ENCODE measurements around the gene PSEN2.

DNA sequence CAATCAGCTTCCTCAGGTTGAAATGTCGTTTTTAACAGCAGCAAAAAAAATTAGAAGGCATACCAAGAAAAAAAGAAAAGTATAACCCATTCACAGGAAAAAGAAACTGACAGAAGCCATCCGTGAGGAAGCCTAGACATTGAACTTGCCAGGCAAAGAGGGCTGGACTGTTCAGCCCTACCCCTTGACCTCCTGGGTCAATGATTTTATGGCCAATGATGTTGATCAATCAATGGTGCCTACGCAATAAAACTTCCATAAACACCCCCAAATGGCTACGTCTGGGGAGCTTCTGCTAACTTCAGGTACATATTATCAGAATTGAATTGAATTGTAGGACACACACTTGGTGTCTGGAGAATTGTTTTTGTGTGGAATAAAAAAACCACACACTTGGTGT is 4.8 kb upstream of the PSEN2 start:
- TF ChIP-seq, protein P1, sequence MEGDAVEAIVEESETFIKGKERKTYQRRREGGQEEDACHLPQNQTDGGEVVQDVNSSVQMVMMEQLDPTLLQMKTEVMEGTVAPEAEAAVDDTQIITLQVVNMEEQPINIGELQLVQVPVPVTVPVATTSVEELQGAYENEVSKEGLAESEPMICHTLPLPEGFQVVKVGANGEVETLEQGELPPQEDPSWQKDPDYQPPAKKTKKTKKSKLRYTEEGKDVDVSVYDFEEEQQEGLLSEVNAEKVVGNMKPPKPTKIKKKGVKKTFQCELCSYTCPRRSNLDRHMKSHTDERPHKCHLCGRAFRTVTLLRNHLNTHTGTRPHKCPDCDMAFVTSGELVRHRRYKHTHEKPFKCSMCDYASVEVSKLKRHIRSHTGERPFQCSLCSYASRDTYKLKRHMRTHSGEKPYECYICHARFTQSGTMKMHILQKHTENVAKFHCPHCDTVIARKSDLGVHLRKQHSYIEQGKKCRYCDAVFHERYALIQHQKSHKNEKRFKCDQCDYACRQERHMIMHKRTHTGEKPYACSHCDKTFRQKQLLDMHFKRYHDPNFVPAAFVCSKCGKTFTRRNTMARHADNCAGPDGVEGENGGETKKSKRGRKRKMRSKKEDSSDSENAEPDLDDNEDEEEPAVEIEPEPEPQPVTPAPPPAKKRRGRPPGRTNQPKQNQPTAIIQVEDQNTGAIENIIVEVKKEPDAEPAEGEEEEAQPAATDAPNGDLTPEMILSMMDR (conservative IDR thresholded peaks at IDR 0.05; ENCODE audit: low read length): no peak
- no peak for TF ChIP-seq EZH2phosphoT487 (IDR thresholded peaks at IDR 0.05; ENCODE audit: borderline replicate concordance, low read depth, low read length)
